Smooth muscle cell of the brain vasculature (primary cell): Measurements from ENCODE around the gene C3.
"Not testable (repeated sequence)": the region's sequence is repeated elsewhere in the genome, so short reads cannot be mapped to it uniquely, and the experiment has no call there.

Experiments used
- DNase-seq: peaks from one replicate; pipeline ENCODE4 v3.0.0-alpha.2; 2012; ENCODE audit warnings: low read depth, low spot score

C3 gene

GRCh38 chr19:6664916-6665315 is 55.5 kb downstream of the C3 start:
- no peak for DNase-seq

GRCh38 chr19:6663236-6664201 is 56.9 kb downstream of the C3 start:
- no peak for DNase-seq

GRCh38 chr19:6662702-6663101 is 57.7 kb downstream of the C3 start:
- no peak for DNase-seq

- not testable (repeated sequence) for DNase-seq
Measured at GRCh38 chr19:6661509-6662244, 58.8 kb downstream of the C3 start.

- DNase-seq = no peak
Measured at GRCh38 chr19:6660930-6661329, 59.5 kb downstream of the C3 start.

- DNase-seq = not testable (repeated sequence)
Measured at GRCh38 chr19:6656390-6656789, 64.1 kb downstream of the C3 start.

GRCh38 chr19:6654347-6655310 is 65.8 kb downstream of the C3 start:
- no peak for DNase-seq

GRCh38 chr19:6652805-6653094 is 67.7 kb downstream of the C3 start:
- DNase-seq = no peak

GRCh38 chr19:6651965-6652804 is 68.3 kb downstream of the C3 start:
- no peak for DNase-seq

- no peak for DNase-seq
Measured at GRCh38 chr19:6649185-6649584, 71.3 kb downstream of the C3 start.

GRCh38 chr19:6648141-6648715 is 72.2 kb downstream of the C3 start:
- no peak for DNase-seq

GRCh38 chr19:6644796-6645195 is 75.7 kb downstream of the C3 start:
- DNase-seq = no peak

- DNase-seq = not testable (repeated sequence)
Measured at GRCh38 chr19:6640333-6640732, 80.1 kb downstream of the C3 start.

GRCh38 chr19:6639439-6639838 is 81.0 kb downstream of the C3 start:
- no peak for DNase-seq

GRCh38 chr19:6633456-6633813 is 87.0 kb downstream of the C3 start:
- DNase-seq = not testable (repeated sequence)

GRCh38 chr19:6632747-6633455 is 87.5 kb downstream of the C3 start:
- not testable (repeated sequence) for DNase-seq

- peak; percentile 51 for DNase-seq
Measured at GRCh38 chr19:6632002-6632621, 88.3 kb downstream of the C3 start.
